GM06990 (cell line): Measurements from ENCODE around the gene MAVS.
"Not testable (repeated sequence)": the region's sequence is repeated elsewhere in the genome, so short reads cannot be mapped to it uniquely, and the experiment has no call there.

ENCODE experiments used
- DNase-seq: peaks from one replicate; pipeline ENCODE4 v3.0.0-alpha.2; 2011; ENCODE audit not compliant: insufficient read length; ENCODE audit errors: extremely low read depth
- H3K27me3 ChIP-seq: replicated peaks from 2 replicates; pipeline ENCODE4 v1.6.0; 2011; ENCODE audit warnings: low read length; ENCODE audit not compliant: control insufficient read depth, insufficient read depth
- H3K36me3 ChIP-seq: 2 replicates; pipeline ENCODE4 v1.5.1; 2011; ENCODE audit warnings: low read length; ENCODE audit not compliant: control insufficient read depth, insufficient read depth
- H3K4me3 ChIP-seq: replicated peaks from 2 replicates; pipeline ENCODE4 v1.5.1; 2011; ENCODE audit warnings: low read depth, mild to moderate bottlenecking, control low read depth, low read length
- TF ChIP-seq, protein P1 (sequence below): IDR thresholded peaks from 2 replicates; pipeline ENCODE4 v1.5.1; 2011; ENCODE audit warnings: low read length, control low read depth, mild to moderate bottlenecking, inconsistent platforms; ENCODE audit not compliant: insufficient read depth, poor library complexity, severe bottlenecking

Gene MAVS

DNA sequence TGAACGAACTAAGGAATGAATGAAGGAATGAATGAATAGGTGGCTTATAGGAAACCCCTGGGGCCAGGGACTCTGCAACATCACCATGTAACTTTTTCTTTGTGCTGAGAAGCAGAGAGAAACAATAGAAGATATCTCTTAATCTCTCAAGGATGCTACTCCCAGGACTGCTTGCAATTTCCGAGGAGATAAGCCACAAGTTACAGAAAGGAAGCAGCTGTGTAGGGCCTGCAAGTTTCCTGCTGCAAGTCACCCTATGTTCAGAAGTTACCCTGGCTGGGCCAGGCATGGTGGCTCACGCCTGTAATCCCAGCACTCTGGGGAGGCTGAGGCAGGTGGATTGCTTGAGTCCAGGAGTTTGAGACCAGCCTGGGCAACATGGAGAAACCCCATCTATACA, 7.3 kb upstream of the MAVS start:
- TF ChIP-seq, protein P1, sequence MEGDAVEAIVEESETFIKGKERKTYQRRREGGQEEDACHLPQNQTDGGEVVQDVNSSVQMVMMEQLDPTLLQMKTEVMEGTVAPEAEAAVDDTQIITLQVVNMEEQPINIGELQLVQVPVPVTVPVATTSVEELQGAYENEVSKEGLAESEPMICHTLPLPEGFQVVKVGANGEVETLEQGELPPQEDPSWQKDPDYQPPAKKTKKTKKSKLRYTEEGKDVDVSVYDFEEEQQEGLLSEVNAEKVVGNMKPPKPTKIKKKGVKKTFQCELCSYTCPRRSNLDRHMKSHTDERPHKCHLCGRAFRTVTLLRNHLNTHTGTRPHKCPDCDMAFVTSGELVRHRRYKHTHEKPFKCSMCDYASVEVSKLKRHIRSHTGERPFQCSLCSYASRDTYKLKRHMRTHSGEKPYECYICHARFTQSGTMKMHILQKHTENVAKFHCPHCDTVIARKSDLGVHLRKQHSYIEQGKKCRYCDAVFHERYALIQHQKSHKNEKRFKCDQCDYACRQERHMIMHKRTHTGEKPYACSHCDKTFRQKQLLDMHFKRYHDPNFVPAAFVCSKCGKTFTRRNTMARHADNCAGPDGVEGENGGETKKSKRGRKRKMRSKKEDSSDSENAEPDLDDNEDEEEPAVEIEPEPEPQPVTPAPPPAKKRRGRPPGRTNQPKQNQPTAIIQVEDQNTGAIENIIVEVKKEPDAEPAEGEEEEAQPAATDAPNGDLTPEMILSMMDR = no peak
- H3K4me3 ChIP-seq = no peak overlapping the region
- DNase-seq = no peak

DNA sequence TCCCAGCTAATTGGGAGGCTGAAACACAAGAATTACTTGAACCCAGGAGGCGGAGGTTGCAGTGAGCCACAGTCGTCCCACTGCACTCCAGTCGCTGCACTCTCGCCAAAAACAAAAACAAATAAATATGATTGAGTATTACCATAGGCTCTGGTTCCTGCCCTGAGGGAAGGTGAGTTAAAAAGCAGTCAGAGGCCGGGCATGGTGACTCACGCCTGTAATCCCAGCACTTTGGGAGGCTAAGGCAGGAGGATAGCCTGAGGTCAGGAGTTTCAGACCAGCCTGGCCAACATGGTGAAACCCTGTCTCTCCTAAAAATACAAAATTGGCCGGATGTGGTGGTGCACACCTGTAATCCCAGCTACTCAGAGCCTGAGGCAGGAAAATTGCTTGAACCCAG, 6.4 kb upstream of the MAVS start:
- H3K4me3 ChIP-seq, H3K36me3 ChIP-seq, DNase-seq, H3K27me3 ChIP-seq: not testable (repeated sequence)

More for the DNA sequence above, 7.3 kb upstream of the MAVS start:
- Histone ChIP-seq H3K27me3 (no peaks in the 10 kb centered on the region), H3K36me3 (no peaks in the 10 kb centered on the region)

DNA sequence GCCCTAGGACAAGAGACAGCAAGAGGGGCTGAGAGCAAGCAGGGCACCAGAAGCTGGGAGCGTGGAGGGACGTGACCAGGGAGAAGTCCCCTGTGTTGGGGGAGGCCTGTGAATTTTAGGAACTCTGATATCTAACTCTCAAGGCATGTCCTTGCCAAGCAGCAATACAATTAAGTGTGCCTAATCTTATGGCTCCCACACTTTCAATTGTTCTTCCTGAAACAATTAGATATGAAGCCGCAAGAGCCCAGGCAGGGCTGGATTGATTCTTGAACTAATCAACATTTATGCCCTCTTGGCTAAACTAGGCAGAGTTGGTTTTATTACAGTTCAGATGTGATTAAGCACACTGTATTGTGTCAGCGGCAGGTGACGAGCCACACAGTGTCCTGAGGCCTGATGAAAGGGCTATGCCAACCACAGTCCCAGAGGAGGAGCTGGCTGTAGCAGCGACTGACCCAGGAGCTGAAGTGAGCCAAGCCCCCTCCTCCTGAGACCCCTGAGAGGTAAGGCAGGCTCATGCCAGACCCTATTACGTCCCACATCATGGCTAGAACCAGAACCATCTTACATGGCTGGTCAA, 4.2 kb upstream of the MAVS start:
- Histone ChIP-seq H3K4me3 (no peak overlapping the region), H3K36me3 (no peaks in the 10 kb centered on the region), H3K27me3 (no peaks in the 10 kb centered on the region)
- TF ChIP-seq, protein P1 = no peak
- DNase-seq = no peak

DNA sequence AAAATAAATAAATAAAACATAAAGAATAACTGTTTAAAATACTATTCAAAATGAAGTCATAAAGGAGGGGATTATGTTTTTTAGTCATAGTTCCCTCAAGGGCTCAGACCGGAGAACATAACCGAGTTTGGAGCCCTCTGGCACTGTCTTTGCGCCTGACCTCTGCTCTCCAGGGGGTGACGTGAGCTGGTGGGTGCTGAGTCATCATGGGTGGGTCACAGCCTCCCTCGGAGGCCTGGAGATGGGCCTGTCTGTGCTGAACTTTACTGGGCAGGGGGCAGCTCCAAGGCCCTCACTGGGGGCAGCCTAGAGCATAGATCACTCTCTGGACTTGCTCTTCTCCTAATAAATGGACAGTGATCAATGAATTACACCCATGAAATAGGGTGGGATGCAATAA, 3.1 kb upstream of the MAVS start:
- TF ChIP-seq, protein P1 = no peak
- DNase-seq = no peak
- no peaks in the 10 kb centered on the region for H3K27me3 ChIP-seq
- H3K36me3 ChIP-seq = no peaks in the 10 kb centered on the region
- no peak overlapping the region for H3K4me3 ChIP-seq

DNA sequence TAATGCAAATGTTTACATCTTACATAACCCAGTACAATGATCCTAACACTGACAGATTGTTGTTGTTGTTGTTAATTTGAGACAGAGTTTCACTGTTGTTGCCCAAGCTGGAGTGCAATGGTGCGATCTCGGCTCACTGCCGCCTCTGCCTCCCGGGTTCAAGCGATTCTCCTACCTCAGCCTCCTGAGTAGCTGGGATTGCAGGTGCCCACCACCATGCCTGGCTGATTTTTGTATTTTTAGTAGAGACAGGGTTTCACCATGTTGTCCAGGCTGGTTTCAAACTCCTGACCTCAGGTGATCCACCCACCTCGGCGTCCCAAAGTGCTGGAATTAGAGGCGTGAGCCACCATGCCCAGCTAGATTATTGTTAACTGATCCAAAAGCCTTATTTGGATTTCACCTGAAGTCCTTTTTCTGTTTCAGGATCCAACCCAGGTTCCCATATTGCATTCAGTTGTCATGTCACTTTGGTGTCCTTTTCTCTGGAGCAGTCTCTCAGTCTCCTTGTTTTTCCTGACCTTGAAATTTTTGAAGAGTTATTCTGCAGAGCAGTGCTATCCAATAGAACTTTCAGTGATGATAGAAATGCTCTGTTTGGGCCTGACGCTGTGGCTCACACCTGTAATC, 2.5 kb upstream of the MAVS start:
- not testable (repeated sequence) for H3K4me3 ChIP-seq, H3K36me3 ChIP-seq, H3K27me3 ChIP-seq, DNase-seq

DNA sequence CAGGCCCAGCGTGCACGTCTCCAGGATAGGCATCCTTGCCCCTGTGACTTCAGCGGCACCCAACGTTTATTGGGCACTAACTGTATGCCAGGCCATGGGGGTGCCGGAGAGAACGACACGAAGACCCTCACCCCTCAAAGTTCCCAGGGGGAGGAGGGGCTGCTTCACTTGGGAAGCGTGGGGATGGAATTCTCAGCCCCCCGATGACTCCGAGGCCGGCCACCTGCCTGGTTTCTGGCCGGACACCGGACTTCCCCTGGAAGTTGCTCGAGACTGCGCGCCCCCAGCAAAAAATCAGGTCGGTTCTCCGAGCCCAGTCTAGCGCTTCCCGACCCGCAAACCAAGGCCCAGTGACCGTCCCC, 275 bp upstream of the MAVS start:
- TF ChIP-seq, protein P1 = no peak
- Histone ChIP-seq H3K27me3 (no peaks in the 10 kb centered on the region), H3K4me3 (peak overlapping the region; percentile 96), H3K36me3 (no peaks in the 10 kb centered on the region)
- no peak for DNase-seq
